HFF-Myc (cell line): ENCODE results near the gene CABLES2.
"Not testable (repeated sequence)": the region's sequence is repeated elsewhere in the genome, so short reads cannot be mapped to it uniquely, and the experiment has no call there.

Source experiments
- DNase-seq: peaks from one replicate; pipeline ENCODE4 v3.0.0-alpha.2; 2011; ENCODE audit warnings: low read depth; ENCODE audit errors: extremely low read depth
- H3K4me3 ChIP-seq: replicated peaks from 2 replicates; pipeline ENCODE4 v1.5.1; 2011; ENCODE audit warnings: low read depth, mild to moderate bottlenecking, control low read depth, low read length
- TF ChIP-seq, protein P1 (sequence below): IDR thresholded peaks from 2 replicates; pipeline ENCODE4 v1.5.1; 2012; ENCODE audit warnings: mild to moderate bottlenecking, low read depth, low read length, control low read depth; ENCODE audit errors: missing control alignments

The CABLES2 gene

DNA sequence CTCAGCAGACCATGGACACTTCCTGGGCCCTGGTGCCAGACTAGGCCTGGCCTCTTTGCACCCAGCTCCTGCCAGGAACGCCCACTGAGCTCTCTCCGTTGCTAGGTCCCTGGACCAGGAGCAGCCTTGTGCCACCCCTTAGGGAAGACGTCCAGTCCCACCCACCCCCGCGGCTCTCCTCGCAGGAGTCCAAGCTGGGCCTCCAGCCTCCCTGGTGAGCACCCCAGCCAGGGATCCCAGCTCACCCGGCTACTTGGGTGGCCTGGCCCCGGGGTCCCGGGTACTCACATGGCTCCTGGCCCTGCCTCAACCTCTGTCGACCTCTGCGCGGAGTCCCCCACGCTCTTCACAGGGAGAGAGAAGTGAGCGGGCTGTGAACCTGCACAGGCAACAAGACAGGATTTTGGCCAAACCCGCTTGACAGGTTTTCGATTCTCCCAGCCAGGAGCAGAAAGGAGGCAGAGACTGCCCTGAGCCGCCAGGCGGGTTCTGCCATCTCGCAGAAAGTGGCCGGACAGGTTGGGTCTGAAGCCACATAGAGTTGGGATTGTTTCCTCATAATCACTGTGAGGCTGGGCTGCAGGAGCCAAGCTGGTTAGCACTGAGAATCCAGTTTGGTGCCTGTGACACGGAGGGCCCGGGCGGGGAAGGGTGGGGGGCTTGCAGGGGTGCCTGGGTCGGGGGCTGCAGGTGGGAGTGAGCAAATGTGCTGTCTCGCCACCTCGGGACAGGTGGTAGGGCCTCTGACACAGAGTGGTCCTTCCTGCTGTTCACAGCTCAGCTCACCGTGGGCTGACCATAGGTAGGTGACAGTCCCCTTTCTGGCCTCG is 20.3 kb upstream of the CABLES2 start, which contains the start of gene RBBP8NL:
Gene RBBP8NL, minus strand, starts transcription at position 368 of the 830 bp plus-strand sequence. CDS start 7,892 bp downstream, outside the sequence.
- no peak for DNase-seq
- TF ChIP-seq, protein P1, sequence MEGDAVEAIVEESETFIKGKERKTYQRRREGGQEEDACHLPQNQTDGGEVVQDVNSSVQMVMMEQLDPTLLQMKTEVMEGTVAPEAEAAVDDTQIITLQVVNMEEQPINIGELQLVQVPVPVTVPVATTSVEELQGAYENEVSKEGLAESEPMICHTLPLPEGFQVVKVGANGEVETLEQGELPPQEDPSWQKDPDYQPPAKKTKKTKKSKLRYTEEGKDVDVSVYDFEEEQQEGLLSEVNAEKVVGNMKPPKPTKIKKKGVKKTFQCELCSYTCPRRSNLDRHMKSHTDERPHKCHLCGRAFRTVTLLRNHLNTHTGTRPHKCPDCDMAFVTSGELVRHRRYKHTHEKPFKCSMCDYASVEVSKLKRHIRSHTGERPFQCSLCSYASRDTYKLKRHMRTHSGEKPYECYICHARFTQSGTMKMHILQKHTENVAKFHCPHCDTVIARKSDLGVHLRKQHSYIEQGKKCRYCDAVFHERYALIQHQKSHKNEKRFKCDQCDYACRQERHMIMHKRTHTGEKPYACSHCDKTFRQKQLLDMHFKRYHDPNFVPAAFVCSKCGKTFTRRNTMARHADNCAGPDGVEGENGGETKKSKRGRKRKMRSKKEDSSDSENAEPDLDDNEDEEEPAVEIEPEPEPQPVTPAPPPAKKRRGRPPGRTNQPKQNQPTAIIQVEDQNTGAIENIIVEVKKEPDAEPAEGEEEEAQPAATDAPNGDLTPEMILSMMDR = no peak
- no peak within 1 kb of the TSS for H3K4me3 ChIP-seq

GRCh38 chr20:62426699-62427131 is 19.6 kb upstream of the CABLES2 start:
- TF ChIP-seq, protein P1 = no peak
- H3K4me3 ChIP-seq = no peak overlapping the region
- no peak for DNase-seq

DNA sequence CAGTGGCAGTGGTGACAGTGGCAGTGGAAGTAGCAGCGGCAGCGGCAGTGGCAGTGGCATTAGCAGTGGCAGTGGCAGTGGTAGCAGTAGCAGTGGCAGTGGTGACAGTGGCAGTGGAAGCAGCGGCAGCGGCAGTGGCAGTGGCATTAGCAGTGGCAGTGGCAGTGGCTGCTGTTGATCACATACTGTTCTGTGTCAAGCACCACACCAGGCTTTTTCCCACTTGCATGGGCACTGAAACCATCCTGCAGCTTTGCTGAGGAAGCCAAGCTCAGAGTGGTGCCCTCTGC is 18.9 kb upstream of the CABLES2 start:
- not testable (repeated sequence) for H3K4me3 ChIP-seq, DNase-seq

DNA sequence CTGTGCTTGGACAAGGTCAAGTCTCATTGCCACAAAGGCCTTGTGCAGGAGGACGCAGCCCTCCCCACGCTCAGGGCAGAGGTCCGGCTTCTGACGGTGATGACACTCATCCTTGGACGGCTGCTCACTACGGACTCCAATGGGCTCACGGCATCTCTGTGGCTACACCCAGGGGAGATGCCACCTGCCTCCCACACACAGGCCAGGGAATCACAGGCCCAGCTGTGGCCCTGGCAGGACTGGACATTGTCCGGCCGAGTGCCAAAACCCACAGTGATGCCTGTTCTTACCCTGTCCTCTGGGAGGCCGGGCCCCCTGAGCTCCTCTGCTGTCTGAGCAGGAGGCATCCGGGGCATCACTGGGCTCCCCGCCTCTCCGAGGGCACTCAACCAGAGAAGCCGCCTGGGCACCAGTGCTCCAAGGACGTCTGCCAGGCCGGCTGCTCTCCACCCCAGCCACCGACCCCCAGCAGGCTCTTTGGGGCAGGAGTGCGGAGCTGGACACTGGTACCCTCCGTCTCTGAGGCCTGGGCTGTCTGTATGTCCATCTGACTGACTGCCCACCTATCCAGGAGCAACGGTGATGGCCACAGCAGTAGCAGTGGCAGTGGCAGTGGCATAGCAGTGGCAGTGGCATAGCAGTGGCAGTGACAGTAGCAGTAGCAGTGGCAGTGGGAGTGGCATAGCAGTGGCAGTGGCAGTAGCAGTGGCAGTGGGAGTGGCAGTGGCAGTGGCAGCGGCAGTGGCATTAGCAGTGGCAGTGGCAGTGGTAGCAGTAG is 18.4 kb upstream of the CABLES2 start:
- TF ChIP-seq, protein P1 = no peak
- no peak overlapping the region for H3K4me3 ChIP-seq
- DNase-seq = no peak

DNA sequence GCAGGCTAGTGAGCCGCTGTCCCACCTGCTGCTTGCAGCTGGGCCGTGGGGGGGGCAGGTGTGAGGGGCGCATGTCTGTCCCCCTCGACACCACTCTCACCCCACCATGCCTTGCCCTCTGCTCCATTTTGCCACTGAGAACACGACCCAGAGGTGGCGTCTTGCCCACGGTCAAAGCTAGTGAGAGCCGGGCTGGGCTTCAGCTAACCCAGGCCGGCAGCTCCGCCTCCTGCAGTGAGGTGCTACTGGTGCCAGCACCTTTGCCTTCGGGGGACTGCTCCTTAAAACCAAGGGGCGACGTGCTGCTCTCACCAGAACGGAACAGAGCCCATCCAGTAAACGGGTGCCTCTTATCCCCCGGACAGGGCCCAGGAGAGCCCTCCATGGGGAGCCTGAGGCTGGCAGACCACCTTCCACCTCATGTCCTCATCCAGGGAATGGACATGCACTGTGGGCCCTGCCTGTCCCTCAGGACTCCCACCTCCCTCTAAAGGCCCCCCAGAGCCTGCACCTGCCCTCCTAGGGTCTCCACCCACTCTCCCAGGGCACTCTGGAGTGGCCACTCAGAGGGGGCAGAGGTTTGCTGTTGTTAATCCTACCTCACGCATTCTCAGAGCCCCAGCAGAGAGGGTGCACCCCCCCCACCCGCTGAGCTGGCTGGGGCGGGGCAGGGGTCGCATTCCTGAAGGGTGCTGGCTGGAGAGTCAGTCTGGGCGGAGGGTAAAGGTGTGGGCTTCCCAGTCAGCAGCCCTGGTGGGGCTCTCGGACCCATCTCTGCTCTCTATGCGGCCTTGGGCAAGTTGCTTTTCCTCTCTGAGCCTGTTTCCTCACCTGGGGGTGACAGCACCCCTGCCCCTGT is 17.4 kb upstream of the CABLES2 start:
- H3K4me3 ChIP-seq = no peak overlapping the region
- DNase-seq = no peak
- TF ChIP-seq, protein P1 = no peak

- TF ChIP-seq, protein P1 = no peak
- no peak for DNase-seq
- H3K4me3 ChIP-seq = no peak overlapping the region
These were observed 16.2 kb upstream of the CABLES2 start for GRCh38 chr20:62423326-62423706.
